Osteoblast (primary cell): ENCODE results near the gene LRFN5. TPM values are rescaled to one million over a fixed set of nuclear protein-coding genes. Genes with fewer than 3 reads are reported as not detected.

Experiments used
- DNase-seq: peaks from one replicate; pipeline ENCODE4 v3.0.0; 2011; ENCODE audit warnings: low spot score, mixed read lengths; ENCODE audit not compliant: insufficient read length; ENCODE audit errors: missing footprints
- H2AFZ ChIP-seq: 2 replicates; pipeline ENCODE4 v1.6.0; 2011; ENCODE audit warnings: mild to moderate bottlenecking, low read length
- H3K27ac ChIP-seq: 2 replicates; pipeline ENCODE4 v1.5.1; 2011; ENCODE audit warnings: mild to moderate bottlenecking, low read depth, low read length, moderate library complexity
- H3K27me3 ChIP-seq: 2 replicates; pipeline ENCODE4 v1.6.0; 2012; ENCODE audit warnings: mild to moderate bottlenecking, control low read depth, inconsistent platforms, low read length, moderate library complexity; ENCODE audit not compliant: insufficient read depth
- H3K36me3 ChIP-seq: 2 replicates; pipeline ENCODE4 v1.5.1; 2011; ENCODE audit warnings: mild to moderate bottlenecking, low read length, control low read depth, moderate library complexity; ENCODE audit not compliant: insufficient read depth
- H3K4me1 ChIP-seq: 2 replicates; pipeline ENCODE4 v1.5.1; 2011; ENCODE audit warnings: mild to moderate bottlenecking, low read length, control low read depth, moderate library complexity; ENCODE audit not compliant: insufficient read depth
- H3K4me2 ChIP-seq: 2 replicates; pipeline ENCODE4 v1.6.0; 2011; ENCODE audit warnings: mild to moderate bottlenecking, low read length; ENCODE audit not compliant: insufficient read depth
- H3K4me3 ChIP-seq: fragments of 200-600 bp; sonication (generic); 3 replicates; pipeline ENCODE4 v1.5.1; 2012; ENCODE audit warnings: mild to moderate bottlenecking, low read length, inconsistent platforms; ENCODE audit not compliant: insufficient read depth
- H3K79me2 ChIP-seq: 2 replicates; pipeline ENCODE4 v1.6.0; 2012; ENCODE audit warnings: mild to moderate bottlenecking, low read length, control low read depth, inconsistent platforms; ENCODE audit not compliant: insufficient read depth
- H3K9me3 ChIP-seq: 2 replicates; pipeline ENCODE4 v1.5.1; 2011; ENCODE audit warnings: low read depth, low read length, control low read depth
- H4K20me1 ChIP-seq: 2 replicates; pipeline ENCODE4 v1.6.0; 2012; ENCODE audit warnings: mild to moderate bottlenecking, low read length, control low read depth; ENCODE audit not compliant: insufficient read depth
- total RNA-seq: library from RNA; depleted of rRNA; stranded (reverse); fragments of >200 nt; gene quantifications from 2 replicates; pipeline ENCODE4 v1.2.3, GENCODE V29; 2012
- TF ChIP-seq, protein P1 (sequence below): IDR thresholded peaks from 2 replicates; pipeline ENCODE4 v1.5.1; 2011; ENCODE audit warnings: mild to moderate bottlenecking, low read depth, low read length, moderate library complexity; ENCODE audit errors: extremely low read depth

The LRFN5 gene
- total RNA-seq, 1 donor, result 0.36 TPM

DNA sequence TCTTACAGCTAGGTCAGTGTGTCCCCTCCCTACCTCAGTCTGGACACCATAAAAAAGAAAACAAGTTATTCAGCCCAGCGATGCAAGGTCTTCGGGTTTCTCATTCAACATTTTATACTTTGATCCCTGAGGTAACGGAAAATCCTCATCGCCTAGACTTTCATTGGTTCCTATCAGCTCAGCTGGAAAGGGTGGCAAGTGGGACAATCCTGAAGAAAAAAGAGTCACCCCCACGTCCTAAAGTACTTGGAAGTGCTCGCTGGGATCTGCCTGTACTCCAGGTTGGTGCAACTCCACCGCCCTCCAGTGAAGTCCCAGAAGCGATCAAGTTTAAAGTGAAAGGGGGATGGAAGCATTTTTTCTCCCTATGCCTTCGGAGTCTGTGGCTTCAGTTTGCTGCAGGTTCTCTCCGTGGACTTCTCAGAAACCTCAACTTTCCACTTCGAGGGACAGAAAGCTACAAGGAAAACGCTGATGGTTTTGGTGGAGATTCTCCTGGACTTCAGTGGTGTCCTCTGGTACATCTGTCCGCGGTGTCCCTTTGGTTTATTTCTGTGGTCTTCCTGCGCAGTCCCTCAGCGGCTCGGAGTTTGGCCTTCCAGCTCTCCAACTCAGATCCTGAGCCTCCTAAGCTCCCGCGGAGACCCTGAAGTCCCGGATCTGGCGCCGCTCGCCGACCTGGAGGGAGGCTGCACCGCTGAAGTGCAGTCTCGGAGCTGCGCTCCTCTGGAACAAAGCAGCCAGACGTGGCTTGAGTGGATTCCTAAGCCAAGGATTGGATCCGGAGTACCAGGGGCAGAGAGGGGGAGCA, 1.8 kb upstream of the LRFN5 start:
- Histone ChIP-seq H3K4me3 (peak overlapping the region; percentile 64), H3K27me3 (peaks cover 50% of the 10 kb centered on the region), H3K27ac (no peak overlapping the region), H3K79me2 (no peaks in the 10 kb centered on the region), H3K9me3 (no peaks in the 10 kb centered on the region), H2AFZ (peak overlapping the region; percentile 59), H3K4me2 (peak overlapping the region; percentile 79), H4K20me1 (no peaks in the 10 kb centered on the region), H3K36me3 (no peaks in the 10 kb centered on the region), H3K4me1 (peaks cover 2% of the 10 kb centered on the region)
- TF ChIP-seq, protein P1, sequence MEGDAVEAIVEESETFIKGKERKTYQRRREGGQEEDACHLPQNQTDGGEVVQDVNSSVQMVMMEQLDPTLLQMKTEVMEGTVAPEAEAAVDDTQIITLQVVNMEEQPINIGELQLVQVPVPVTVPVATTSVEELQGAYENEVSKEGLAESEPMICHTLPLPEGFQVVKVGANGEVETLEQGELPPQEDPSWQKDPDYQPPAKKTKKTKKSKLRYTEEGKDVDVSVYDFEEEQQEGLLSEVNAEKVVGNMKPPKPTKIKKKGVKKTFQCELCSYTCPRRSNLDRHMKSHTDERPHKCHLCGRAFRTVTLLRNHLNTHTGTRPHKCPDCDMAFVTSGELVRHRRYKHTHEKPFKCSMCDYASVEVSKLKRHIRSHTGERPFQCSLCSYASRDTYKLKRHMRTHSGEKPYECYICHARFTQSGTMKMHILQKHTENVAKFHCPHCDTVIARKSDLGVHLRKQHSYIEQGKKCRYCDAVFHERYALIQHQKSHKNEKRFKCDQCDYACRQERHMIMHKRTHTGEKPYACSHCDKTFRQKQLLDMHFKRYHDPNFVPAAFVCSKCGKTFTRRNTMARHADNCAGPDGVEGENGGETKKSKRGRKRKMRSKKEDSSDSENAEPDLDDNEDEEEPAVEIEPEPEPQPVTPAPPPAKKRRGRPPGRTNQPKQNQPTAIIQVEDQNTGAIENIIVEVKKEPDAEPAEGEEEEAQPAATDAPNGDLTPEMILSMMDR, result no peak
- peak; percentile 88 for DNase-seq

DNA sequence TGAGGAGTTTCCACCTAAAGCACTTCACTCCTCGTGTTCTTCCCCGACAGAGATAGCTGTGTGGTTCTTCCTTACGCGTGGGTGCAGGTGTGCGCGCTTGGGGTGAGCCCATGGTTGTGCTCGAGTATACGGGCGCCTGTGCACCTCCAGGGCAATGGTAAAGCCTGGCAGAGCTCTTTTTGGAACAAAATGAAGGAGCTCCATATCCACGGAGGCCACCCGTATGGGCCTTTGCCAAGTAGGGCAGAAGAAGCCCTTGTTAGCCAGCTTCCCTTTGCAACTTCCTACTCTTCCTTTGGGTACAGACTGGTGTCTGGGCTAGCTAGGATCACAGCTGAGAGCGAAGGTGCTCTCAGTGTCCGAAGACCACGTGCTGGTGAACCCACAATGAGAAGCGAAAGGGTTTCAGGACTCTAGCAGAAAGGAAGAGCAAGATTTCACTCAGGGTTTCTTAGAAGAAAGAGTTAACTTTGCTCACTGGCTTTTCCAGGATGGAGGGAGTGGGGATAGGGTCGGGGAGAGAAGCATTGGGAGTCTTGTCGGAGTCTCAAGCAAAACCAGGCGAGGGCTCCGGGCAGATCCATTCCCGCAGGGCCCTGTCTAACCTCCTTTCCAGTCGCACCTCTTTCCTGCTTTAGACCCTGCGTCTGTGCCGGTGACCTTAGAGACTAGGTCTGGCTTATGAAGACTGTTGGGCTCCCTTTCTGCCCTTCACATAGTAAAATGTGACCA, 960 bp upstream of the LRFN5 start:
- Histone ChIP-seq H3K4me2 (peak overlapping the region; percentile 79), H2AFZ (peak overlapping the region; percentile 59)
- TF ChIP-seq, protein P1, result no peak

DNA sequence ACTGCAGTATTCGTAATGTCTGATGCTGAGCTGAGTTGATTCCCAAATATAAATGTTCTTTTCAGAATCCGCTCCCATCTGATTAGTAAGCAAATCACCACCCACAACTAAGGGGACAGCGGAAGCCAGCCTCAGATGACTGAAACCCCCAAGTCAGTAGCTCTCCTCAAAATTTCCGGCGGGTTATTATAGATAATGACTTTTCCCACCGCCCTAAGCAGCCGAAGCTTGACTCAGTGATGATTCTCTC, 469 bp upstream of the LRFN5 start:
- no peaks in the 10 kb centered on the region for H3K79me2 ChIP-seq

More for the DNA sequence above, 960 bp upstream of the LRFN5 start:
- H3K9me3 ChIP-seq, result no peaks in the 10 kb centered on the region
- no peaks in the 10 kb centered on the region for H3K36me3 ChIP-seq
- H3K4me3 ChIP-seq, result peak overlapping the region; percentile 64
- H3K27me3 ChIP-seq, result peaks cover 54% of the 10 kb centered on the region
- H3K79me2 ChIP-seq, result no peaks in the 10 kb centered on the region
- peaks cover 2% of the 10 kb centered on the region for H3K4me1 ChIP-seq
- DNase-seq, result peak; percentile 73
- no peaks in the 10 kb centered on the region for H4K20me1 ChIP-seq
- no peak overlapping the region for H3K27ac ChIP-seq

More for the DNA sequence above, 469 bp upstream of the LRFN5 start:
- H3K4me1 ChIP-seq, result peaks cover 2% of the 10 kb centered on the region
- no peaks in the 10 kb centered on the region for H4K20me1 ChIP-seq
- H3K9me3 ChIP-seq, result no peaks in the 10 kb centered on the region
- peak overlapping the region; percentile 51 for H2AFZ ChIP-seq
- DNase-seq, result no peak
- no peak overlapping the region for H3K27ac ChIP-seq
- peak overlapping the region; percentile 79 for H3K4me2 ChIP-seq
- peaks cover 54% of the 10 kb centered on the region for H3K27me3 ChIP-seq
- no peaks in the 10 kb centered on the region for H3K36me3 ChIP-seq
- TF ChIP-seq, protein P1, result no peak
- H3K4me3 ChIP-seq, result peak overlapping the region; percentile 64
